ENCODE data around the gene ORC1. TPM values are rescaled to one million over a fixed set of nuclear protein-coding genes. Genes with fewer than 3 reads are reported as not detected.

The ORC1 gene
- total RNA-seq, 2 experiments from 2014 or later, result 30.3 to 36.7 TPM

- H3K27me3 Mint-ChIP-seq, result no peaks in the 10 kb centered on the region
- H3K36me3 Mint-ChIP-seq (ENCODE audit: low read depth), result no peaks in the 10 kb centered on the region
- H3K27ac Mint-ChIP-seq, result no peak overlapping the region
- DNase-seq, result no peak
- H3K4me3 Mint-ChIP-seq, result no peak overlapping the region
- peaks cover 10% of the 10 kb centered on the region for H3K4me1 Mint-ChIP-seq
- CTCF ChIA-PET, result interaction anchor here (0.6 kb wide), 1 partner anchor 26 kb away, joined by 3 read pairs; no protein-coding TSS in a partner anchor
- POLR2A ChIA-PET, result no interaction called here
- H3K9me3 Mint-ChIP-seq, result no peaks in the 10 kb centered on the region
Observed at GRCh38 chr1:52325786-52326185, 78.4 kb downstream of the ORC1 start.

GRCh38 chr1:52323731-52324130 lies 80.5 kb downstream of the ORC1 start:
- POLR2A ChIA-PET, result no interaction called here
- H3K36me3 Mint-ChIP-seq (ENCODE audit: low read depth), result no peaks in the 10 kb centered on the region
- H3K27ac Mint-ChIP-seq, result no peak overlapping the region
- no peak overlapping the region for H3K4me3 Mint-ChIP-seq
- no peaks in the 10 kb centered on the region for H3K4me1 Mint-ChIP-seq
- H3K27me3 Mint-ChIP-seq, result no peaks in the 10 kb centered on the region
- CTCF ChIA-PET, result interaction anchor here (0.6 kb wide), 1 partner anchor 19 kb away, joined by 5 read pairs; no protein-coding TSS in a partner anchor
- no peaks in the 10 kb centered on the region for H3K9me3 Mint-ChIP-seq
- no peak for DNase-seq

Other genes with a start within 250 kb of the ORC1 start
- gene CC2D1B, start 38.2 kb downstream of the ORC1 start, total RNA-seq, result 10 to 100 TPM; 58.8 to 60.1 TPM
- gene PRPF38A, start 179 bp upstream of the ORC1 start, total RNA-seq, result 100 to 1,000 TPM in 1 of 2 experiments, 10 to 100 TPM in 1; 98.1 to 103 TPM
- 100 to 1,000 TPM in 1 of 2 experiments, 10 to 100 TPM in 1; 88.0 to 101 TPM for gene TUT4, start 148.7 kb upstream of the ORC1 start, total RNA-seq
- 10 to 100 TPM; 20.3 to 22.8 TPM for gene GPX7, start 197.9 kb upstream of the ORC1 start, total RNA-seq
- gene SHISAL2A, start 228.7 kb upstream of the ORC1 start, total RNA-seq, result 1 to 10 TPM; 8.2 TPM